OCI-LY1 (cell line): ENCODE results near the gene SMYD4.
"Not testable (repeated sequence)": the region's sequence is repeated elsewhere in the genome, so short reads cannot be mapped to it uniquely, and the experiment has no call there.

ENCODE experiments used
- H2AFZ ChIP-seq: fragments of 200-600 bp; sonication (generic), shearing (Covaris generic); 2 replicates; pipeline ENCODE4 v1.6.0; 2014; ENCODE audit warnings: antibody characterized with exemption, mild to moderate bottlenecking, low read length
- H3F3A ChIP-seq: fragments of 200-600 bp; sonication (generic), shearing (Covaris generic); 2 replicates; pipeline ENCODE4 v1.6.0; 2014; ENCODE audit warnings: mild to moderate bottlenecking, antibody characterized with exemption, low read length, moderate library complexity; ENCODE audit not compliant: insufficient read depth
- H3K27ac ChIP-seq: fragments of 200-600 bp; sonication (generic); 2 replicates; pipeline ENCODE4 v1.5.1; 2014; ENCODE audit warnings: low read length, mixed run types, mild to moderate bottlenecking, low read depth; ENCODE audit not compliant: poor library complexity, severe bottlenecking
- H3K27me3 ChIP-seq: fragments of 200-600 bp; sonication (generic); 2 replicates; pipeline ENCODE4 v1.6.0; 2014; ENCODE audit warnings: antibody characterized with exemption, mild to moderate bottlenecking, low read length, moderate library complexity; ENCODE audit not compliant: insufficient read depth
- H3K36me3 ChIP-seq: fragments of 200-600 bp; sonication (generic); 2 replicates; pipeline ENCODE4 v1.6.1; 2014; ENCODE audit warnings: mild to moderate bottlenecking, antibody characterized with exemption, low read length, moderate library complexity, mixed read lengths; ENCODE audit not compliant: insufficient read depth
- H3K4me1 ChIP-seq: fragments of 200-600 bp; sonication (generic); 2 replicates; pipeline ENCODE4 v1.5.1; 2014; ENCODE audit warnings: mild to moderate bottlenecking, low read length, moderate library complexity; ENCODE audit not compliant: insufficient read depth, severe bottlenecking
- H3K4me2 ChIP-seq: fragments of 200-600 bp; sonication (generic), shearing (Covaris generic); 2 replicates; pipeline ENCODE4 v1.6.1; 2014; ENCODE audit warnings: low read length
- H3K4me3 ChIP-seq: fragments of 200-600 bp; sonication (generic); 2 replicates; pipeline ENCODE4 v1.5.1; 2014; ENCODE audit warnings: low read length, low read depth, mild to moderate bottlenecking, mixed read lengths; ENCODE audit not compliant: poor library complexity, severe bottlenecking
- H3K79me2 ChIP-seq: fragments of 200-600 bp; shearing (Covaris generic); 2 replicates; pipeline ENCODE4 v1.6.1; 2016; ENCODE audit warnings: mixed run types, low read length, mixed read lengths; ENCODE audit not compliant: insufficient read depth
- H3K9ac ChIP-seq: fragments of 200-600 bp; sonication (generic), shearing (Covaris generic); 2 replicates; pipeline ENCODE4 v1.6.1; 2014; ENCODE audit warnings: mild to moderate bottlenecking, low read length, mixed read lengths
- H3K9me2 ChIP-seq: fragments of 200-600 bp; sonication (generic), shearing (Covaris generic); 2 replicates; pipeline ENCODE4 v1.6.1; 2014; ENCODE audit warnings: low read depth, mild to moderate bottlenecking, low read length, mixed read lengths
- H3K9me3 ChIP-seq: fragments of 200-600 bp; shearing (Covaris generic); 2 replicates; pipeline ENCODE4 v1.6.1; 2014; ENCODE audit warnings: low read length, mixed read lengths
- H4K20me1 ChIP-seq: fragments of 200-600 bp; sonication (generic), shearing (Covaris generic); 2 replicates; pipeline ENCODE4 v1.6.0; 2016; ENCODE audit warnings: mild to moderate bottlenecking, low read length; ENCODE audit not compliant: insufficient read depth
- EZH2 ChIP-seq: fragments of 200-600 bp; sonication (generic), shearing (Covaris generic); IDR thresholded peaks from 2 replicates; pipeline ENCODE4 v1.8.0; 2017; ENCODE audit warnings: borderline replicate concordance, mixed run types, mild to moderate bottlenecking, antibody characterized with exemption, low read length, moderate library complexity, mixed read lengths
- TF ChIP-seq, protein P1 (sequence below): fragments of 200-600 bp; sonication (generic), shearing (Covaris generic); IDR thresholded peaks from 2 replicates; pipeline ENCODE4 v1.5.1; 2017; ENCODE audit warnings: mild to moderate bottlenecking, antibody characterized with exemption, low read length, moderate library complexity, mixed read lengths

SMYD4 gene

DNA sequence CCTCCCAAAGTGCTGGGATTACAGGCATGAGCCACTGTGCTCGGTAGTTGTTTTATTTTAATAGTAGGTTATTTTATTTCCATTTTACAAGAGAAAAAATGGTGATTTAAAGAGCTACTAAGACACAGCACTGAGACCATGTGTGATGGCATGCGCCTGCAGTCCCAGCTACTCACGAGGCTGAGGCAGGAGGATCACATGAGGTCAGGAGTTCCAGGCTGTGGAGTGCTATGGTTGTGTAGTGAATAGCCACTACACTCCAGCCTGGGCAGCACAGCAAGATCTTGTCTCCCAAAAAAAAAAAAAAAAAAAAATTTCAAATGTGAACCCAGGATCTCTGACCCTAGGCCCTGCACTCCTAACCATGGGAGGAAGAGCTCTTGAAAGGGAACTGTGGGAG is 64.1 kb downstream of the SMYD4 start:
- Histone ChIP-seq H3K4me1 (peaks cover 43% of the 10 kb centered on the region), H3K4me2 (no peak overlapping the region)
- TF ChIP-seq, protein P1, sequence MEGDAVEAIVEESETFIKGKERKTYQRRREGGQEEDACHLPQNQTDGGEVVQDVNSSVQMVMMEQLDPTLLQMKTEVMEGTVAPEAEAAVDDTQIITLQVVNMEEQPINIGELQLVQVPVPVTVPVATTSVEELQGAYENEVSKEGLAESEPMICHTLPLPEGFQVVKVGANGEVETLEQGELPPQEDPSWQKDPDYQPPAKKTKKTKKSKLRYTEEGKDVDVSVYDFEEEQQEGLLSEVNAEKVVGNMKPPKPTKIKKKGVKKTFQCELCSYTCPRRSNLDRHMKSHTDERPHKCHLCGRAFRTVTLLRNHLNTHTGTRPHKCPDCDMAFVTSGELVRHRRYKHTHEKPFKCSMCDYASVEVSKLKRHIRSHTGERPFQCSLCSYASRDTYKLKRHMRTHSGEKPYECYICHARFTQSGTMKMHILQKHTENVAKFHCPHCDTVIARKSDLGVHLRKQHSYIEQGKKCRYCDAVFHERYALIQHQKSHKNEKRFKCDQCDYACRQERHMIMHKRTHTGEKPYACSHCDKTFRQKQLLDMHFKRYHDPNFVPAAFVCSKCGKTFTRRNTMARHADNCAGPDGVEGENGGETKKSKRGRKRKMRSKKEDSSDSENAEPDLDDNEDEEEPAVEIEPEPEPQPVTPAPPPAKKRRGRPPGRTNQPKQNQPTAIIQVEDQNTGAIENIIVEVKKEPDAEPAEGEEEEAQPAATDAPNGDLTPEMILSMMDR, result no peak
- no peak for TF ChIP-seq EZH2

DNA sequence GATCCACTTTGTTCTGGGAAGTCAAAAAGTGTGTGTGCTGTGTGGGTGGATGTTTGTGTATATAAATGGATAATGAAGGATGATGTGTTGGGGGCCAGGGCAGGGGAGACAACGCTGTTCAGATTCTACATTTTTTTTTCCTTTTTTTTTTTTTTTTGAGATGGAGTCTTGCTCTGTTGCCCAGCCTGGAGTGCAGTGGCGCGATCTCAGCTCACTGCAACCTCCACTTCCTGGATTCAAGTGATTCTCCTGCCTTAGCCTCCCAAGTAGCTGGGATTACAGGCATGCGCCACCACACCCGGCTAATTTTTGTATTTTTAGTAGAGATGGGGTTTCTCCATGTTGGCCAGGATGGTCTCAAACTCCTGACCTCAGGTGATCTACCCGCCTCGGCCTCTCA is 65.0 kb downstream of the SMYD4 start:
- not testable (repeated sequence) for H3K36me3 ChIP-seq, H3K4me3 ChIP-seq, H3K4me2 ChIP-seq, H3K9me3 ChIP-seq, H3F3A ChIP-seq, H3K79me2 ChIP-seq, H4K20me1 ChIP-seq, H3K27me3 ChIP-seq, H2AFZ ChIP-seq, H3K9me2 ChIP-seq
- Histone ChIP-seq H3K27ac (peak overlapping the region; percentile 80), H3K4me1 (peaks cover 34% of the 10 kb centered on the region), H3K9ac (peak overlapping the region; percentile 16; the same call in 1 of the 2 replicates)

More for the DNA sequence above, 64.1 kb downstream of the SMYD4 start:
- Histone ChIP-seq H3F3A (no peaks in the 10 kb centered on the region), H4K20me1 (no peaks in the 10 kb centered on the region), H3K9ac (no peak overlapping the region), H3K27me3 (no peaks in the 10 kb centered on the region), H3K27ac (peak overlapping the region; percentile 28), H3K79me2 (no peaks in the 10 kb centered on the region), H3K4me3 (no peak overlapping the region), H3K36me3 (no peaks in the 10 kb centered on the region), H2AFZ (no peak overlapping the region), H3K9me2 (no peaks in the 10 kb centered on the region), H3K9me3 (no peaks in the 10 kb centered on the region)

DNA sequence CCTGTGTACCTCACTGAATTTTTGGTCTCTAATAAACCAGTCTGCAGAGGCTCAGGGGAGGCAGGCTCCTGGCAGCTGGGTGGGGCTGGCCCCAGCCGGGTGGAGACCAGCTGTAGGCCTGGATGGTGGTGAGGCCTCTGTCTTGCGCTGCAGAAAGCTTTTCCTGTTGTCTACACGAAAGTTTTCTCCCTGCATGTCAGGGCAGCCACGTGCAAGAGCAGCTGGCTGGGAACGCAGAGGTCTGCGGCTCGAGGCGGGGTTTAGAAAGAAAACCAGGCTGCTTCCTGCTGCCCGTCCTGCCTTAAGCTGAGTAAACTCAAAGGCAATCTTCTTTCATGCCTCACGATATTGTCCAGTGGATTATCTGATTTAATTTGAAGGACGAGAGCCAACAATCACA is 65.4 kb downstream of the SMYD4 start:
- Histone ChIP-seq H2AFZ (no peak overlapping the region), H3K36me3 (no peaks in the 10 kb centered on the region), H3K4me1 (peaks cover 30% of the 10 kb centered on the region), H3K9me3 (no peaks in the 10 kb centered on the region), H3K27me3 (no peaks in the 10 kb centered on the region), H3K79me2 (no peaks in the 10 kb centered on the region), H3K4me2 (no peak overlapping the region; the same call in 1 of the 2 replicates), H4K20me1 (no peaks in the 10 kb centered on the region), H3K9ac (peak overlapping the region; percentile 16; the same call in 1 of the 2 replicates), H3K4me3 (no peak overlapping the region), H3F3A (no peaks in the 10 kb centered on the region), H3K9me2 (no peaks in the 10 kb centered on the region), H3K27ac (peak overlapping the region; percentile 80)
- TF ChIP-seq, protein P1, result no peak
- no peak for TF ChIP-seq EZH2
